NB4 (cell line): ENCODE results near the gene ITSN1.

Experiments
- DNase-seq: peaks from one replicate; pipeline ENCODE4 v3.0.0; 2010; ENCODE audit warnings: low read depth
- H3K4me3 ChIP-seq: one replicate; pipeline ENCODE4 v1.5.1; 2011; ENCODE audit warnings: mild to moderate bottlenecking, low read depth, low read length, moderate library complexity
- MYC ChIP-seq: IDR thresholded peaks from 2 replicates; pipeline ENCODE4 v1.6.1; 2011; ENCODE audit warnings: low read depth, low read length
- POLR2A ChIP-seq: IDR thresholded peaks from 2 replicates; pipeline ENCODE4 v1.6.1; 2011; ENCODE audit warnings: mild to moderate bottlenecking; ENCODE audit not compliant: insufficient read length; ENCODE audit errors: extremely low read depth
- TF ChIP-seq, protein P1 (sequence below): IDR thresholded peaks from one replicate; pipeline ENCODE4 v1.5.1; 2012; ENCODE audit warnings: low read depth, low read length
- TF ChIP-seq, protein P2 (sequence below): IDR thresholded peaks from 2 replicates; pipeline ENCODE4 v1.6.1; 2011; ENCODE audit warnings: low read depth, low read length

Gene ITSN1

DNA sequence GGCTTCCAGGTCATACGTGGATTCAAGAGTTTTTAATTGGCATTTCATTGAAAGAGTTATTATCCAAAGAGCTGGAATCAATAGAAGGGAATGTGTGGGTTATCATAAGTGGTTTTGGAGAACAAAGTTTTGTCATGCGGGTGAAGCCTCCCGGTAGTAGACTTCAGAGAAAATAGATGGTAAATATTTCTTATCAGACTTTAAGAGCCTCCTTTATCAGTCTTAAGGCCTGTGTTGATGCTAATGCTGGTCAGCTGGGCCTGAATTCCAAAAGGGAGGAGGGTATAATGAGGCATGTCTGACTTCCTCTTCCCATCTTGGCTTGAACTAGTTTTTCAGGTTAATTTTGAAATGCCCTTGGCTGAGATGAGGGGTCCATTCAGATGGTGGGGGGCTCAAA lies 89.7 kb downstream of the ITSN1 start:
- H3K4me3 ChIP-seq = no peak overlapping the region
- TF ChIP-seq, protein P1, sequence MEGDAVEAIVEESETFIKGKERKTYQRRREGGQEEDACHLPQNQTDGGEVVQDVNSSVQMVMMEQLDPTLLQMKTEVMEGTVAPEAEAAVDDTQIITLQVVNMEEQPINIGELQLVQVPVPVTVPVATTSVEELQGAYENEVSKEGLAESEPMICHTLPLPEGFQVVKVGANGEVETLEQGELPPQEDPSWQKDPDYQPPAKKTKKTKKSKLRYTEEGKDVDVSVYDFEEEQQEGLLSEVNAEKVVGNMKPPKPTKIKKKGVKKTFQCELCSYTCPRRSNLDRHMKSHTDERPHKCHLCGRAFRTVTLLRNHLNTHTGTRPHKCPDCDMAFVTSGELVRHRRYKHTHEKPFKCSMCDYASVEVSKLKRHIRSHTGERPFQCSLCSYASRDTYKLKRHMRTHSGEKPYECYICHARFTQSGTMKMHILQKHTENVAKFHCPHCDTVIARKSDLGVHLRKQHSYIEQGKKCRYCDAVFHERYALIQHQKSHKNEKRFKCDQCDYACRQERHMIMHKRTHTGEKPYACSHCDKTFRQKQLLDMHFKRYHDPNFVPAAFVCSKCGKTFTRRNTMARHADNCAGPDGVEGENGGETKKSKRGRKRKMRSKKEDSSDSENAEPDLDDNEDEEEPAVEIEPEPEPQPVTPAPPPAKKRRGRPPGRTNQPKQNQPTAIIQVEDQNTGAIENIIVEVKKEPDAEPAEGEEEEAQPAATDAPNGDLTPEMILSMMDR = no peak
- TF ChIP-seq, protein P2, sequence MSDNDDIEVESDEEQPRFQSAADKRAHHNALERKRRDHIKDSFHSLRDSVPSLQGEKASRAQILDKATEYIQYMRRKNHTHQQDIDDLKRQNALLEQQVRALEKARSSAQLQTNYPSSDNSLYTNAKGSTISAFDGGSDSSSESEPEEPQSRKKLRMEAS = no peak
- no peak for TF ChIP-seq MYC
- TF ChIP-seq POLR2A = no peak
- no peak for DNase-seq

DNA sequence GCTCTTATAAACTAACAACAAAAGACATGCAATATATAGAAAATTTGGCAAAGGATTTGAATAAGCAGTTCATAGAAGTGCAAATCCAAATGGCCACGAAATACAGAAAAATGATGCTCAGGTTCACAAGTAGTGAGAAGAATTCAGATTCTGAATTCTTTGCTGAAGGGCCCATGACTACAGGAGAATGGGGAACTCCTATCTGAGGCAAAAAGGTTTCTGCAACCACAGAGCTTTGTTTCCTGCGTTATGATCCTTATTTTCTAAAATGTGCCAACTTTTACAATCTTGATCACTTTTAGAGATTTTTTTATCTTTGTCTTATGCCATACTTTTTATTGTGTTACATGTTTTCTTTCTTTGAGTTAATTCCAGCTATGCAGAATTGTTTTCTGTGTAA lies 91.3 kb downstream of the ITSN1 start:
- peak; percentile 1 for DNase-seq

DNA sequence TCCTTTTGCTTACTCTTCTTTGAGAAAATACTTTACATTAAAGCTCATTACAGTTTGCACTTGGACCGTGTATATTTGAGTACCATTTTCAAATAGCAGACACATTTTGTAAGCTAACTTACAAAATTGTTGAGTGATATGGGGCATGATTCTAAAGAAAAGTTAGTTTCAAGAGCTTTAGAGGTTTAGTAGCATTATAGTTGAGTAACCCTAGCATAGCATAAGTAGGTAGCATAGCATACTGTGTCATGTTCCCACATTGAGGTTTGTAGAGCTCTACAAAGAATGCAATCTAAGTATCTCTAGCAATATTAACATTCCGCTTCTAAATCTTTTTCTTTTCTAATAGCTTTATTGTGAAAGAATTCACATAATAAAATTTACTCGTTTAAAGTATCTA lies 92.0 kb downstream of the ITSN1 start:
- DNase-seq = no peak
- TF ChIP-seq MYC (no peak), POLR2A (no peak)
- no peak overlapping the region for H3K4me3 ChIP-seq

More for the DNA sequence above, 91.3 kb downstream of the ITSN1 start:
- no peak overlapping the region for H3K4me3 ChIP-seq
- TF ChIP-seq MYC (no peak), POLR2A (no peak)
- TF ChIP-seq, protein P1 = no peak
- TF ChIP-seq, protein P2 = no peak

DNA sequence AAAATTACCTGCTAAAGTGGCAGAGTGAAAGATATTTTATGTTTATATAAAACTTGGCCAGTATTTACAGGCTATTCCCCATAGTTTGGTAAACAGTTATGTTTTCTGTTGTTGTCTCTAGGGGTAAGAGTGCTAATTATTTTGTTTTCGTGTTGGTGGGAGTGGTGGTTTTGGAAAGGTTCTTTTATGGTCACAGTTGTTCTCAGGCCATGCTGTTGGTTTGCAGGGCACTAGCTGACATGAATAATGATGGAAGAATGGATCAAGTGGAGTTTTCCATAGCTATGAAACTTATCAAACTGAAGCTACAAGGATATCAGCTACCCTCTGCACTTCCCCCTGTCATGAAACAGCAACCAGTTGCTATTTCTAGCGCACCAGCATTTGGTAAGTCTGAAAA lies 92.5 kb downstream of the ITSN1 start:
- TF ChIP-seq MYC (no peak), POLR2A (no peak)
- TF ChIP-seq, protein P1 = no peak
- TF ChIP-seq, protein P2 = no peak
- H3K4me3 ChIP-seq = no peak overlapping the region
- DNase-seq = no peak

DNA sequence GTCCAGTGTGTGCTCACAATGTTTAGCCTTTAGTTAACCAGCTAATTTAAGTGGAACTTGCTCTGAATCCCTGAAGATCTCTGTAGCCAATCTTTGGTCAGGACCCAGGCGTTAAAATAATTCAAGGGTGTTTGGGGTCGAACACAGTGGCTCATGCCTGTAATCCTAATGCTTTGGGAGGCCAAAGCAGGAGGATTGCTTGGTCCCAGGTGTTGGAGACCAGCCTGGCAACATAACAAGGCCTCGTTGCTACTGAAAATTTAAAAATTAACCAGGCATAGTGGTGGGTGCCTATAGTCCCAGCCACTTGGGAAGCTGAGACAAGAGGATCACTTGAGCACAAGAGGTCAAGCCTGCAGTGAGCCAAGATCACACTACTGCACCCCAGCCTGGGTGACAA lies 94.3 kb downstream of the ITSN1 start:
- H3K4me3 ChIP-seq = no peak overlapping the region
- TF ChIP-seq, protein P1 = no peak
- TF ChIP-seq POLR2A = no peak
- TF ChIP-seq MYC = no peak
- TF ChIP-seq, protein P2 = no peak
- no peak for DNase-seq

DNA sequence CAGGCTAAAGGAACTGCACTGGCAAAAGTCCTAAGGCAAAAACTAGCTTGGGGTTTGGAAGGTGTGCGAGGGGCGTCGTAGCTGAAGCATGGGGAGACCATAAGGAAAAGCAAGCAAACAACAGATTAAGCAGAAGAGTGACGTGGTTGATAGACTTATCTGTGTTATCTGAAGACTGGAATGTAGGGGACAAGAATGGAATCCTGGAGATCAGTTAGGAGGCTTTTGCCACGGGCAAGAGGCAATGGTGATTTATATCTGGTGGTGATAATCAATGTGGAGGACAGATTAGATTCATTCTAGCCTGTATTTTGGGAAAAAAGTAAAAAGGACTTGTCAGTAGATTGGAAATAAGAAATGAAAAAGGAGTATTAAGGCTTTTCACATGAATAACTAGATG lies 97.4 kb downstream of the ITSN1 start:
- DNase-seq = no peak
- no peak overlapping the region for H3K4me3 ChIP-seq
- TF ChIP-seq MYC = no peak
- TF ChIP-seq, protein P2 = no peak
- no peak for TF ChIP-seq POLR2A
- TF ChIP-seq, protein P1 = no peak
